ENCODE results near the gene CLMN.

- TF ChIP-seq POLR2A (IDR thresholded peaks at IDR 0.05; ENCODE audit: low read depth) (no peak), POLR2AphosphoS5 (IDR thresholded peaks at IDR 0.05) (no peak), EP300 (IDR thresholded peaks at IDR 0.05) (no peak)
- TF ChIP-seq, protein P1, sequence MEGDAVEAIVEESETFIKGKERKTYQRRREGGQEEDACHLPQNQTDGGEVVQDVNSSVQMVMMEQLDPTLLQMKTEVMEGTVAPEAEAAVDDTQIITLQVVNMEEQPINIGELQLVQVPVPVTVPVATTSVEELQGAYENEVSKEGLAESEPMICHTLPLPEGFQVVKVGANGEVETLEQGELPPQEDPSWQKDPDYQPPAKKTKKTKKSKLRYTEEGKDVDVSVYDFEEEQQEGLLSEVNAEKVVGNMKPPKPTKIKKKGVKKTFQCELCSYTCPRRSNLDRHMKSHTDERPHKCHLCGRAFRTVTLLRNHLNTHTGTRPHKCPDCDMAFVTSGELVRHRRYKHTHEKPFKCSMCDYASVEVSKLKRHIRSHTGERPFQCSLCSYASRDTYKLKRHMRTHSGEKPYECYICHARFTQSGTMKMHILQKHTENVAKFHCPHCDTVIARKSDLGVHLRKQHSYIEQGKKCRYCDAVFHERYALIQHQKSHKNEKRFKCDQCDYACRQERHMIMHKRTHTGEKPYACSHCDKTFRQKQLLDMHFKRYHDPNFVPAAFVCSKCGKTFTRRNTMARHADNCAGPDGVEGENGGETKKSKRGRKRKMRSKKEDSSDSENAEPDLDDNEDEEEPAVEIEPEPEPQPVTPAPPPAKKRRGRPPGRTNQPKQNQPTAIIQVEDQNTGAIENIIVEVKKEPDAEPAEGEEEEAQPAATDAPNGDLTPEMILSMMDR (IDR thresholded peaks at IDR 0.05), result no peak
These were observed 155.2 kb downstream of the CLMN start for GRCh38 chr14:95164506-95164905.

Data from esophagus muscularis mucosa (tissue), 4 donors.